HepG2 (cell line): ENCODE results near the gene BATF. TPM values are rescaled to one million over a fixed set of nuclear protein-coding genes. Genes with fewer than 3 reads are reported as not detected.

Source experiments
- ATAC-seq: fragments of 200-7000 bp; cut with Tn5 transposase; 3 replicates; pipeline ENCODE4 v1.9.1; 2020; ENCODE audit warnings: mild to moderate bottlenecking, moderate library complexity
- BruUV-seq: library from RNA; stranded (reverse); fragments of 400-500 nt; replicated peaks from 2 replicates; lab custom pipeline; 2021; lab: Mats Ljungman, UMichigan
- CTCF ChIA-PET: fragments of 300-600 bp; formaldehyde crosslinking; extraction: SDS; loops from one replicate; lab custom pipeline; 2021; ENCODE audit warnings: low total read pairs, inconsistent platforms, low intra/inter-chr PET ratio; lab: Yijun Ruan, JAX
- POLR2A ChIA-PET: fragments of 350-600 bp; sonication (Branson Sonifier 250); formaldehyde crosslinking; loops from one replicate; lab custom pipeline; 2020; ENCODE audit warnings: antibody characterized with exemption, inconsistent platforms; lab: Yijun Ruan, JAX
- DNase-seq: peaks from one replicate; pipeline ENCODE4 v3.0.0-alpha.2; 2015; ENCODE audit warnings: low spot score
- FAIRE-seq: peaks from 3 replicates; lab custom pipeline; 2011; peaks lifted over from hg19 to GRCh38; lab: Jason Lieb, UNC
- H2AFZ ChIP-seq: one replicate; pipeline ENCODE4 v1.6.1; 2011; ENCODE audit warnings: low read length, inconsistent platforms
- H3K27ac ChIP-seq: fragments of 300-600 bp; 3 replicates; pipeline ENCODE4 v1.8.0; 2011; ENCODE audit warnings: mixed run types, mild to moderate bottlenecking, mixed read lengths, low read length, inconsistent platforms; ENCODE audit not compliant: insufficient read depth; ENCODE audit errors: extremely low read length
- H3K27me3 ChIP-seq, 2 experiments: fragments of 200-600 bp in 1 of 2; 2 replicates in 1 of 2; 3 replicates in 1 of 2; pipeline versions ENCODE4 v1.6.0 to v1.8.0; 2011; ENCODE audit warnings: low read length in 2 of 2, mild to moderate bottlenecking in 2 of 2, moderate library complexity in 2 of 2, inconsistent platforms in 1 of 2; ENCODE audit not compliant: insufficient read depth in 2 of 2, control insufficient read depth in 1 of 2
- H3K36me3 ChIP-seq, 2 experiments: fragments of 200-600 bp in 1 of 2; replicated peaks in 1 of 2; 2 replicates in 1 of 2; 3 replicates in 1 of 2; pipeline versions ENCODE4 v1.5.1 to v1.8.0; 2011; ENCODE audit warnings: low read length in 2 of 2, inconsistent platforms in 1 of 2; ENCODE audit not compliant: insufficient read depth in 2 of 2, control insufficient read depth in 1 of 2
- H3K4me1 ChIP-seq: 2 replicates; pipeline ENCODE4 v1.5.1; 2012; ENCODE audit warnings: low read length, inconsistent platforms; ENCODE audit not compliant: insufficient read depth
- H3K4me2 ChIP-seq: 2 replicates; pipeline ENCODE4 v1.6.0; 2011; ENCODE audit warnings: low read depth, low read length, inconsistent platforms
- H3K4me3 ChIP-seq, 3 experiments: fragments of 200-600 bp in 1 of 3; sonication (generic), shearing (Covaris generic) in 1 of 3; replicated peaks in 1 of 3; 2 replicates each; pipeline ENCODE4 v1.5.1; 2011 to 2016; ENCODE audit warnings: low read length in 3 of 3, inconsistent platforms in 2 of 3, low read depth in 2 of 3, mild to moderate bottlenecking in 2 of 3, control low read depth in 1 of 3, mixed read lengths in 1 of 3; ENCODE audit not compliant: insufficient read depth in 1 of 3
- H3K79me2 ChIP-seq: one replicate; pipeline ENCODE4 v1.6.1; 2011; ENCODE audit warnings: low read length, inconsistent platforms; ENCODE audit not compliant: insufficient read depth
- H3K9ac ChIP-seq: 2 replicates; pipeline ENCODE4 v1.6.0; 2011; ENCODE audit warnings: mild to moderate bottlenecking, low read depth, low read length, inconsistent platforms; ENCODE audit not compliant: insufficient read depth
- H3K9me3 ChIP-seq: 2 replicates; pipeline ENCODE4 v1.5.1; 2012; ENCODE audit warnings: mild to moderate bottlenecking, low read length
- H4K20me1 ChIP-seq: 2 replicates; pipeline ENCODE4 v1.6.0; 2011; ENCODE audit warnings: inconsistent platforms, mild to moderate bottlenecking, low read length, moderate library complexity; ENCODE audit not compliant: insufficient read depth
- DNMT3B ChIP-seq: conservative IDR thresholded peaks from 2 replicates; pipeline ENCODE4 v1.6.1; 2016; ENCODE audit warnings: missing biosample characterization, control low read depth
- RARA ChIP-seq: IDR thresholded peaks from 2 replicates; pipeline ENCODE4 v1.6.1; 2016; ENCODE audit warnings: missing genetic modification reagents, missing compliant biosample characterization
- ZSCAN29 ChIP-seq: sonication (generic); formaldehyde crosslinking; conservative IDR thresholded peaks from 2 replicates; pipeline ENCODE4 v1.4.0; 2020; ENCODE audit warnings: mild to moderate bottlenecking, missing genetic modification reagents
- WGBS: methylation state at CpG from one replicate; pipeline ENCODE4 v1.1.6; 2017; ENCODE audit warnings: low lambda C conversion rate; 5-methylcytosine and 5-hydroxymethylcytosine counted together
- in situ Hi-C: cut with HindIII; loops from 2 replicates; pipeline ENCODE4 v1.10.0; 2017; ENCODE audit warnings: low pct_unique_long_range_greater_than_20kb; ENCODE audit not compliant: extremely low pct_ligation_motif_present
- intact Hi-C: fragments of 100-400 bp; cut with micrococcal nuclease; formaldehyde crosslinking; loops from one replicate; pipeline ENCODE4 v1.10.0; 2022; ENCODE audit not compliant: unreplicated experiment
- polyA plus RNA-seq, 8 experiments: library from polyadenylated mRNA; depleted of rRNA in 3 of 8; stranded (reverse) in 7 of 8; unstranded in 1 of 8; fragments of >200 nt; fragmentation: Illumina TruSeq in 4 of 8; extraction: Trizol in 4 of 8; gene quantifications; 2 replicates each; pipeline versions ENCODE4 v1.2.1 to v1.2.3, GENCODE V29; 2011 to 2016; ENCODE audit warnings: low read depth in 4 of 8, missing spikeins in 1 of 8, mixed read lengths in 1 of 8; ENCODE audit not compliant: insufficient read depth in 1 of 8
- total RNA-seq, 5 experiments: library from RNA; depleted of rRNA; stranded (reverse); fragments of >200 nt; fragmentation: Illumina TruSeq; extraction: Trizol; gene quantifications; 2 replicates each; pipeline ENCODE4 v1.2.3, GENCODE V29; 2016; ENCODE audit warnings: low read depth in 1 of 5
- TF ChIP-seq, protein P1 (sequence below): IDR thresholded peaks from 2 replicates; pipeline ENCODE4 v1.6.1; 2012; ENCODE audit warnings: low read length, improper control_type of control experiment
- TF ChIP-seq, protein P2 (sequence below): sonication (generic); formaldehyde crosslinking; IDR thresholded peaks from 2 replicates; pipeline ENCODE4 v1.4.0; 2020; ENCODE audit warnings: mild to moderate bottlenecking, missing genetic modification reagents
- TF ChIP-seq, protein P3 (sequence below): fragments of 450-650 bp; IDR thresholded peaks from 2 replicates; pipeline ENCODE4 v1.6.1; 2017; ENCODE audit warnings: mild to moderate bottlenecking
- TF ChIP-seq, protein P4 (sequence below): sonication (generic); formaldehyde crosslinking; IDR thresholded peaks from 2 replicates; pipeline ENCODE4 v1.8.1; 2023; ENCODE audit warnings: mild to moderate bottlenecking, moderate library complexity, missing genetic modification reagents

BATF gene
- total and polyA plus RNA-seq, 2 of the 13 experiments (the other 11 are each of a cell fraction or from before 2014, with no cell fraction given), result 0.22 to 0.37 TPM

DNA sequence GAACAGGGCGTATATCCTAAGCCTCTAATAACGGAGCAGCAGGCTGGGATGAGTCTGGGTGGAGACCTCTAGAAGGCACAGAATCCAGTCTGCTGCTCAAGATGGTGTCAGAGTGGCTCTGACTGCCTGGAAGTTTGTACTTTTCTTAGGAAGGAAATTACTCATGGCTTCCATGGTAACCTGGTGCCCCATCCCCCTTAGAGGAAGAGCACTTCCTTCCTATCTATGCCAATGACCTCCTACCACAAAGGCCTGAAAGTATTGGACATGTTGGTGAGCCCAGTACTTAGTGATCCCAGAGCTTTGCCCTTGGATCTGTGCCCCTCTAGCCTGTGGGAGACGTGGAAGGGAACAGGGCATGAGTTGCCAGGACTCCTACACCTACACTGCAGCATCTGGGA lies 1.5 kb downstream of the BATF start:
- ChIA-PET CTCF (no interaction called here), POLR2A (interaction anchor here (1.1 to 1.6 kb wide), 2 partner anchors 12 to 19 kb away, joined by 3 to 4 read pairs; no protein-coding TSS in a partner anchor)
- Histone ChIP-seq H4K20me1 (no peaks in the 10 kb centered on the region), H2AFZ (no peak overlapping the region), H3K4me2 (no peak overlapping the region), H3K9ac (no peak overlapping the region), H3K79me2 (no peaks in the 10 kb centered on the region), H3K27me3 (peaks cover 0 to 2% of the 10 kb centered on the region in 2 experiments; a peak in 2 of 5 replicates), H3K27ac (no peak overlapping the region), H3K36me3 (no peaks in the 10 kb centered on the region), H3K4me3 (no peak overlapping the region), H3K9me3 (no peaks in the 10 kb centered on the region), H3K4me1 (peaks cover 33% of the 10 kb centered on the region)
- BruUV-seq, result no TSS peak
- TF ChIP-seq, protein P1, sequence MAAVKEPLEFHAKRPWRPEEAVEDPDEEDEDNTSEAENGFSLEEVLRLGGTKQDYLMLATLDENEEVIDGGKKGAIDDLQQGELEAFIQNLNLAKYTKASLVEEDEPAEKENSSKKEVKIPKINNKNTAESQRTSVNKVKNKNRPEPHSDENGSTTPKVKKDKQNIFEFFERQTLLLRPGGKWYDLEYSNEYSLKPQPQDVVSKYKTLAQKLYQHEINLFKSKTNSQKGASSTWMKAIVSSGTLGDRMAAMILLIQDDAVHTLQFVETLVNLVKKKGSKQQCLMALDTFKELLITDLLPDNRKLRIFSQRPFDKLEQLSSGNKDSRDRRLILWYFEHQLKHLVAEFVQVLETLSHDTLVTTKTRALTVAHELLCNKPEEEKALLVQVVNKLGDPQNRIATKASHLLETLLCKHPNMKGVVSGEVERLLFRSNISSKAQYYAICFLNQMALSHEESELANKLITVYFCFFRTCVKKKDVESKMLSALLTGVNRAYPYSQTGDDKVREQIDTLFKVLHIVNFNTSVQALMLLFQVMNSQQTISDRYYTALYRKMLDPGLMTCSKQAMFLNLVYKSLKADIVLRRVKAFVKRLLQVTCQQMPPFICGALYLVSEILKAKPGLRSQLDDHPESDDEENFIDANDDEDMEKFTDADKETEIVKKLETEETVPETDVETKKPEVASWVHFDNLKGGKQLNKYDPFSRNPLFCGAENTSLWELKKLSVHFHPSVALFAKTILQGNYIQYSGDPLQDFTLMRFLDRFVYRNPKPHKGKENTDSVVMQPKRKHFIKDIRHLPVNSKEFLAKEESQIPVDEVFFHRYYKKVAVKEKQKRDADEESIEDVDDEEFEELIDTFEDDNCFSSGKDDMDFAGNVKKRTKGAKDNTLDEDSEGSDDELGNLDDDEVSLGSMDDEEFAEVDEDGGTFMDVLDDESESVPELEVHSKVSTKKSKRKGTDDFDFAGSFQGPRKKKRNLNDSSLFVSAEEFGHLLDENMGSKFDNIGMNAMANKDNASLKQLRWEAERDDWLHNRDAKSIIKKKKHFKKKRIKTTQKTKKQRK, result no peak
- no peak for TF ChIP-seq DNMT3B (CRISPR knock-in tag)
- TF ChIP-seq ZSCAN29 (CRISPR knock-in tag), result no peak
- no peak for TF ChIP-seq RARA
- TF ChIP-seq, protein P2, sequence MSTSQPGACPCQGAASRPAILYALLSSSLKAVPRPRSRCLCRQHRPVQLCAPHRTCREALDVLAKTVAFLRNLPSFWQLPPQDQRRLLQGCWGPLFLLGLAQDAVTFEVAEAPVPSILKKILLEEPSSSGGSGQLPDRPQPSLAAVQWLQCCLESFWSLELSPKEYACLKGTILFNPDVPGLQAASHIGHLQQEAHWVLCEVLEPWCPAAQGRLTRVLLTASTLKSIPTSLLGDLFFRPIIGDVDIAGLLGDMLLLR (CRISPR knock-in tag), result no peak
- TF ChIP-seq, protein P3, sequence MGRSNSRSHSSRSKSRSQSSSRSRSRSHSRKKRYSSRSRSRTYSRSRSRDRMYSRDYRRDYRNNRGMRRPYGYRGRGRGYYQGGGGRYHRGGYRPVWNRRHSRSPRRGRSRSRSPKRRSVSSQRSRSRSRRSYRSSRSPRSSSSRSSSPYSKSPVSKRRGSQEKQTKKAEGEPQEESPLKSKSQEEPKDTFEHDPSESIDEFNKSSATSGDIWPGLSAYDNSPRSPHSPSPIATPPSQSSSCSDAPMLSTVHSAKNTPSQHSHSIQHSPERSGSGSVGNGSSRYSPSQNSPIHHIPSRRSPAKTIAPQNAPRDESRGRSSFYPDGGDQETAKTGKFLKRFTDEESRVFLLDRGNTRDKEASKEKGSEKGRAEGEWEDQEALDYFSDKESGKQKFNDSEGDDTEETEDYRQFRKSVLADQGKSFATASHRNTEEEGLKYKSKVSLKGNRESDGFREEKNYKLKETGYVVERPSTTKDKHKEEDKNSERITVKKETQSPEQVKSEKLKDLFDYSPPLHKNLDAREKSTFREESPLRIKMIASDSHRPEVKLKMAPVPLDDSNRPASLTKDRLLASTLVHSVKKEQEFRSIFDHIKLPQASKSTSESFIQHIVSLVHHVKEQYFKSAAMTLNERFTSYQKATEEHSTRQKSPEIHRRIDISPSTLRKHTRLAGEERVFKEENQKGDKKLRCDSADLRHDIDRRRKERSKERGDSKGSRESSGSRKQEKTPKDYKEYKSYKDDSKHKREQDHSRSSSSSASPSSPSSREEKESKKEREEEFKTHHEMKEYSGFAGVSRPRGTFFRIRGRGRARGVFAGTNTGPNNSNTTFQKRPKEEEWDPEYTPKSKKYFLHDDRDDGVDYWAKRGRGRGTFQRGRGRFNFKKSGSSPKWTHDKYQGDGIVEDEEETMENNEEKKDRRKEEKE, result no peak
- TF ChIP-seq, protein P4, sequence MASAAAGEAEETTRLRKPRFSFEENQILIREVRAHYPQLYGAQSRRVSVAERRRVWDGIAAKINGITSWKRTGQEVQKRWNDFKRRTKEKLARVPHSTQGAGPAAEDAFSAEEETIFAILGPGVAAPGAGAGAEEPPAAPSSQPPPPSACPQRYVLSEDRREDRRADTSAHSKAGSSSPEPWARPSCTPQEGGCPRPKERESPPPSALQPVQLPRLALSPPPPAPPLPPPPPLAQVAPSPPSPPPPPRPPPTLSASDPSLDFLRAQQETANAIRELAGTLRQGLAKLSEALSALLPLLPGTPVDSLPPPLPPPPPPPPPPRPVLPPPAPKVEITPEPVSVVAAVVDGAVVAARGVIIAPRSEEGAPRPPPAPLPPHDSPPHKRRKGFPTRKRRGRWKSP (CRISPR knock-in tag), result no peak
- DNase-seq (no peak), FAIRE-seq (no peak), ATAC-seq (no peak)
- intact Hi-C loops, result no loop called here
- WGBS, result 51% methylated on average over 2 of the region's 3 CpGs
- in situ Hi-C loops, result loop anchor here (5.0 kb wide), 1 partner anchor 39 kb away; no protein-coding TSS in a partner anchor
